ENCODE measurements around the gene SNW1. TPM values are rescaled to one million over a fixed set of nuclear protein-coding genes. Genes with fewer than 3 reads are reported as not detected.

The SNW1 gene
- total RNA-seq, 1 experiment from 2014 or later, result 67.5 TPM

- POLR2A ChIA-PET (ENCODE audit: unreplicated experiment), result interaction anchor here (0.5 to 0.6 kb wide), 2 partner anchors 31 to 89 kb away, joined by 7 to 14 read pairs; no protein-coding TSS in a partner anchor
Observed at GRCh38 chr14:77761205-77761931, 412 bp upstream of the SNW1 start.

GRCh38 chr14:77752799-77753516, 8.0 kb downstream of the SNW1 start:
- DNase-seq (no peak), ATAC-seq (no peak)
- no peaks in the 10 kb centered on the region for H3K27me3 ChIP-seq (ENCODE audit: low read length)
- intact Hi-C loops (cut with micrococcal nuclease), result no loop called here
- no peaks in the 10 kb centered on the region for H3K4me1 ChIP-seq (ENCODE audit: insufficient read depth, low read length)
- no peak overlapping the region for H3K27ac ChIP-seq (ENCODE audit: low read length)
- H4K20me1 ChIP-seq (ENCODE audit: low read length), result no peaks in the 10 kb centered on the region
- POLR2A ChIA-PET (ENCODE audit: unreplicated experiment), result no interaction called here
- no peak overlapping the region for H2AFZ ChIP-seq (ENCODE audit: low read length)
- H3K9me3 ChIP-seq (ENCODE audit: low read length), result no peaks in the 10 kb centered on the region
- H3K9ac ChIP-seq (ENCODE audit: low read length), result no peak overlapping the region
- TF ChIP-seq EZH2 (IDR thresholded peaks at IDR 0.05; ENCODE audit: low read length, unreplicated experiment) (no peak), CTCF (conservative IDR thresholded peaks at IDR 0.05; ENCODE audit: low read depth, low read length) (no peak), EZH2phosphoT487 (IDR thresholded peaks at IDR 0.05; ENCODE audit: borderline replicate concordance, low read length) (no peak)
- H3F3A ChIP-seq (ENCODE audit: low read length, unreplicated experiment), result no peaks in the 10 kb centered on the region
- H3K9me2 ChIP-seq (replicated peaks; ENCODE audit: low read length), result no peaks in the 10 kb centered on the region
- no peak overlapping the region for H3K4me2 ChIP-seq (ENCODE audit: low read length)
- no TSS peak for BruUV-seq (replicated peaks)
- no peak overlapping the region for H3K4me3 ChIP-seq (ENCODE audit: low read length)
- peaks cover 44% of the 10 kb centered on the region for H3K79me2 ChIP-seq (ENCODE audit: low read length)
- H3K36me3 ChIP-seq (ENCODE audit: low read depth, low read length), result peaks cover 31% of the 10 kb centered on the region
- CTCF ChIA-PET, result no interaction called here

More at GRCh38 chr14:77761205-77761931, 412 bp upstream of the SNW1 start:
- no peaks in the 10 kb centered on the region for H3K9me2 ChIP-seq (replicated peaks; ENCODE audit: low read length)
- peak overlapping the region; percentile 97 for H3K9ac ChIP-seq (ENCODE audit: low read length)
- TF ChIP-seq EZH2phosphoT487 (IDR thresholded peaks at IDR 0.05; ENCODE audit: borderline replicate concordance, low read length) (no peak), CTCF (conservative IDR thresholded peaks at IDR 0.05; ENCODE audit: low read depth, low read length) (peak; percentile 61)
- ATAC-seq (peak; percentile 51), DNase-seq (peak; percentile 39)
- no peaks in the 10 kb centered on the region for H3K9me3 ChIP-seq (ENCODE audit: low read length)
- intact Hi-C loops (cut with micrococcal nuclease), result loop anchor here (1.0 kb wide), 2 partner anchors 39 to 56 kb away; partner anchors contain the start of gene ADCK1
- H3K4me3 ChIP-seq (ENCODE audit: low read length), result peak overlapping the region; percentile 99
- peak overlapping the region; percentile 98 for H2AFZ ChIP-seq (ENCODE audit: low read length)
- BruUV-seq (replicated peaks), result no TSS peak
- H3K79me2 ChIP-seq (ENCODE audit: low read length), result peaks cover 45% of the 10 kb centered on the region
- peaks cover 6% of the 10 kb centered on the region; the same call in 1 of the 2 replicates for H3K36me3 ChIP-seq (ENCODE audit: low read depth, low read length)
- peaks cover 15% of the 10 kb centered on the region; the same call in 1 of the 2 replicates for H4K20me1 ChIP-seq (ENCODE audit: low read length)
- H3F3A ChIP-seq (ENCODE audit: low read length, unreplicated experiment), result no peaks in the 10 kb centered on the region
- no peaks in the 10 kb centered on the region for H3K27me3 ChIP-seq (ENCODE audit: low read length)
- peak overlapping the region; percentile 96 for H3K4me2 ChIP-seq (ENCODE audit: low read length)
- CTCF ChIA-PET, result interaction anchor here (0.6 to 1.5 kb wide), 2 partner anchors 36 to 39 kb away, joined by 3 to 5 read pairs; partner anchors contain the start of gene ADCK1
- no peak overlapping the region for H3K27ac ChIP-seq (ENCODE audit: low read length)
- H3K4me1 ChIP-seq (ENCODE audit: insufficient read depth, low read length), result peaks cover 19% of the 10 kb centered on the region
